HepG2 (cell line): ENCODE measurements around the gene WDR59. TPM values are rescaled to one million over a fixed set of nuclear protein-coding genes. Genes with fewer than 3 reads are reported as not detected.

Experiments used
- ARID5B ChIP-seq: IDR thresholded peaks from 2 replicates; pipeline ENCODE4 v1.4.0; 2020; ENCODE audit warnings: mild to moderate bottlenecking, missing genetic modification reagents
- CREB1 ChIP-seq, 2 experiments: fragments of 450-650 bp in 1 of 2; IDR thresholded peaks; 2 replicates each; pipeline ENCODE4 v1.6.1; 2016 to 2017; ENCODE audit warnings: control low read depth in 1 of 2, mild to moderate bottlenecking in 1 of 2, missing compliant biosample characterization in 1 of 2, missing genetic modification characterization in 1 of 2
- E2F5 ChIP-seq: sonication (generic); formaldehyde crosslinking; conservative IDR thresholded peaks from 2 replicates; pipeline ENCODE4 v1.4.0; 2020; ENCODE audit warnings: missing genetic modification reagents
- GATAD1 ChIP-seq: IDR thresholded peaks from 2 replicates; pipeline ENCODE4 v1.6.1; 2016; ENCODE audit warnings: missing genetic modification reagents, missing compliant biosample characterization
- HIVEP1 ChIP-seq: sonication (generic); formaldehyde crosslinking; IDR thresholded peaks from 2 replicates; pipeline ENCODE4 v1.4.0; 2020; ENCODE audit warnings: mild to moderate bottlenecking, missing genetic modification reagents
- HNRNPL ChIP-seq: fragments of 200-400 bp; formaldehyde crosslinking; IDR thresholded peaks from 2 replicates; pipeline ENCODE4 v1.6.1; 2017; ENCODE audit warnings: mild to moderate bottlenecking, low read depth, low read length
- HOXA7 ChIP-seq: sonication (generic); formaldehyde crosslinking; IDR thresholded peaks from 2 replicates; pipeline ENCODE4 v1.8.1; 2022; ENCODE audit warnings: mild to moderate bottlenecking, missing genetic modification reagents, moderate library complexity
- MAFK ChIP-seq, 2 experiments: IDR thresholded peaks in 1 of 2; conservative IDR thresholded peaks in 1 of 2; 2 replicates each; pipeline ENCODE4 v1.6.1; 2011; ENCODE audit warnings: improper control_type of control experiment in 2 of 2, low read length in 2 of 2
- MXD4 ChIP-seq: IDR thresholded peaks from 2 replicates; pipeline ENCODE4 v1.6.1; 2016; ENCODE audit warnings: mild to moderate bottlenecking, missing biosample characterization, missing genetic modification reagents
- NFKB2 ChIP-seq: sonication (generic); formaldehyde crosslinking; IDR thresholded peaks from 2 replicates; pipeline ENCODE4 v1.4.0; 2020; ENCODE audit warnings: missing genetic modification reagents, borderline replicate concordance
- NKX3-1 ChIP-seq: sonication (generic); formaldehyde crosslinking; IDR thresholded peaks from 2 replicates; pipeline ENCODE4 v1.5.0; 2020; ENCODE audit warnings: missing genetic modification reagents
- PREB ChIP-seq: sonication (generic); formaldehyde crosslinking; IDR thresholded peaks from 2 replicates; pipeline ENCODE4 v1.4.0; 2020; ENCODE audit warnings: missing genetic modification reagents
- SCMH1 ChIP-seq: sonication (generic); formaldehyde crosslinking; IDR thresholded peaks from 2 replicates; pipeline ENCODE4 v1.9.0; 2021; ENCODE audit warnings: missing genetic modification reagents, mild to moderate bottlenecking, borderline replicate concordance
- TBX2 ChIP-seq: sonication (generic); formaldehyde crosslinking; IDR thresholded peaks from 2 replicates; pipeline ENCODE4 v1.5.0; 2020; ENCODE audit warnings: missing genetic modification reagents, mild to moderate bottlenecking, borderline replicate concordance
- ZNF264 ChIP-seq: sonication (generic); formaldehyde crosslinking; IDR thresholded peaks from 2 replicates; pipeline ENCODE4 v1.4.0; 2020; ENCODE audit warnings: missing genetic modification reagents
- ZNF281 ChIP-seq: sonication (generic); formaldehyde crosslinking; IDR thresholded peaks from 2 replicates; pipeline ENCODE4 v1.4.0; 2020; ENCODE audit warnings: missing genetic modification reagents, borderline replicate concordance
- ZNF703 ChIP-seq: sonication (generic); formaldehyde crosslinking; IDR thresholded peaks from 2 replicates; pipeline ENCODE4 v1.5.1; 2020; ENCODE audit warnings: missing genetic modification reagents, mild to moderate bottlenecking, moderate library complexity, borderline replicate concordance
- ZNF704 ChIP-seq: sonication (generic); formaldehyde crosslinking; IDR thresholded peaks from 2 replicates; pipeline ENCODE4 v1.8.1; 2023; ENCODE audit warnings: mild to moderate bottlenecking, inconsistent platforms, moderate library complexity, missing genetic modification reagents, borderline replicate concordance
- ZNF782 ChIP-seq: sonication (generic); formaldehyde crosslinking; IDR thresholded peaks from 2 replicates; pipeline ENCODE4 v1.4.0; 2020; ENCODE audit warnings: missing genetic modification reagents, mild to moderate bottlenecking, borderline replicate concordance
- ZSCAN9 ChIP-seq: IDR thresholded peaks from 2 replicates; pipeline ENCODE4 v1.6.1; 2016; ENCODE audit warnings: borderline replicate concordance
- polyA plus RNA-seq, 8 experiments: library from polyadenylated mRNA; depleted of rRNA in 3 of 8; stranded (reverse) in 7 of 8; unstranded in 1 of 8; fragments of >200 nt; fragmentation: Illumina TruSeq in 4 of 8; extraction: Trizol in 4 of 8; gene quantifications; 2 replicates each; pipeline versions ENCODE4 v1.2.1 to v1.2.3, GENCODE V29; 2011 to 2016; ENCODE audit warnings: low read depth in 4 of 8, missing spikeins in 1 of 8, mixed read lengths in 1 of 8; ENCODE audit not compliant: insufficient read depth in 1 of 8
- total RNA-seq, 5 experiments: library from RNA; depleted of rRNA; stranded (reverse); fragments of >200 nt; fragmentation: Illumina TruSeq; extraction: Trizol; gene quantifications; 2 replicates each; pipeline ENCODE4 v1.2.3, GENCODE V29; 2016; ENCODE audit warnings: low read depth in 1 of 5

WDR59 gene
- total and polyA plus RNA-seq, 2 of the 13 experiments (the other 11 are each of a cell fraction or from before 2014, with no cell fraction given), result 65.2 to 306 TPM

GRCh38 chr16:75000481-75001081 lies 15.7 kb upstream of the WDR59 start (continued):
- TF ChIP-seq PREB (CRISPR knock-in tag), result no peak
- TF ChIP-seq CREB1 (IDR thresholded peaks at IDR 0.05), result no peak
- no peak for TF ChIP-seq CREB1 (CRISPR knock-in tag; IDR thresholded peaks at IDR 0.05)
- TF ChIP-seq ZNF703 (CRISPR knock-in tag), result no peak
- TF ChIP-seq ZNF264, result no peak
- TF ChIP-seq SCMH1, result no peak
- TF ChIP-seq HIVEP1 (CRISPR knock-in tag), result no peak; the same call in 1 of the 2 replicates
- TF ChIP-seq HOXA7 (CRISPR knock-in tag), result no peak
- no peak for TF ChIP-seq ZNF281 (CRISPR knock-in tag)
- TF ChIP-seq MXD4 (CRISPR knock-in tag), result no peak
- no peak for TF ChIP-seq NFKB2 (CRISPR knock-in tag)
- no peak for TF ChIP-seq GATAD1 (CRISPR knock-in tag)
- no peak for TF ChIP-seq MAFK (conservative IDR thresholded peaks at IDR 0.05 in 1 of 2, IDR thresholded peaks at IDR 0.05 in 1 of 2; ENCODE audit: low read length in 2 of 2)
- TF ChIP-seq ARID5B (CRISPR knock-in tag), result no peak
- no peak for TF ChIP-seq ZNF782 (CRISPR knock-in tag)
- no peak for TF ChIP-seq TBX2 (CRISPR knock-in tag)
- TF ChIP-seq NKX3-1 (CRISPR knock-in tag), result no peak
- TF ChIP-seq ZSCAN9 (CRISPR knock-in tag), result no peak
- TF ChIP-seq ZNF704, result no peak
- no peak for TF ChIP-seq E2F5
- 0 out of 2 replicates have a peak, but pooled peaks have one; percentile 48 for TF ChIP-seq HNRNPL
